GM12878 (cell line): ENCODE measurements around the gene SYNGR2. TPM values are rescaled to one million over a fixed set of nuclear protein-coding genes. Genes with fewer than 3 reads are reported as not detected.

Experiments used
- ATAC-seq: fragments of 200-7000 bp; cut with Tn5 transposase; 3 replicates; pipeline ENCODE4 v1.9.1; 2020; ENCODE audit warnings: mild to moderate bottlenecking, moderate library complexity
- BruUV-seq: library from RNA; stranded (reverse); fragments of 400-500 nt; replicated peaks from 2 replicates; lab custom pipeline; 2021; lab: Mats Ljungman, UMichigan
- CTCF ChIA-PET: fragments of 300-600 bp; sonication (Branson Sonifier 250); formaldehyde crosslinking; extraction: SDS; loops from one replicate; lab custom pipeline; 2021; ENCODE audit warnings: inconsistent platforms; lab: Yijun Ruan, JAX
- POLR2A ChIA-PET: fragments of 350-600 bp; formaldehyde crosslinking; extraction: SDS; loops from one replicate; lab custom pipeline; 2021; ENCODE audit warnings: inconsistent platforms; lab: Charles Lee
- RAD21 ChIA-PET: fragments of 300-600 bp; sonication (Branson Sonifier 250); formaldehyde crosslinking; loops from one replicate; lab custom pipeline; 2023; ENCODE audit warnings: antibody characterized with exemption; ENCODE audit not compliant: unreplicated experiment; lab: Charles Lee
- SMC1A ChIA-PET: fragments of 300-600 bp; sonication (Branson Sonifier 250); formaldehyde crosslinking; loops from one replicate; lab custom pipeline; 2023; ENCODE audit not compliant: unreplicated experiment, uncharacterized antibody; lab: Charles Lee
- DNase-seq: peaks from one replicate; pipeline ENCODE4 v3.0.0-alpha.2; 2011; ENCODE audit warnings: low read depth, low spot score
- FAIRE-seq: peaks from 3 replicates; lab custom pipeline; 2011; peaks lifted over from hg19 to GRCh38; lab: Jason Lieb, UNC
- H2AFZ ChIP-seq: 2 replicates; pipeline ENCODE4 v1.6.0; 2011; ENCODE audit warnings: low read depth, low read length, control low read depth; ENCODE audit not compliant: control insufficient read depth
- H3K27ac ChIP-seq: 2 replicates; pipeline ENCODE4 v1.5.1; 2011; ENCODE audit warnings: control low read depth; ENCODE audit not compliant: control insufficient read depth, insufficient read depth
- H3K27me3 ChIP-seq, 2 experiments: replicated peaks in 1 of 2; 2 replicates each; pipeline versions ENCODE4 v1.6.0 to v1.6.1; 2011; ENCODE audit warnings: low read length in 1 of 2; ENCODE audit not compliant: control insufficient read depth in 2 of 2, insufficient read depth in 2 of 2
- H3K36me3 ChIP-seq, 2 experiments: 2 replicates each; pipeline ENCODE4 v1.5.1; 2011; ENCODE audit warnings: low read length in 1 of 2; ENCODE audit not compliant: control insufficient read depth in 2 of 2, insufficient read depth in 2 of 2
- H3K4me1 ChIP-seq: 2 replicates; pipeline ENCODE4 v1.6.1; 2011; ENCODE audit warnings: mild to moderate bottlenecking, low read length, moderate library complexity, mixed read lengths; ENCODE audit not compliant: control insufficient read depth, insufficient read depth
- H3K4me2 ChIP-seq: 2 replicates; pipeline ENCODE4 v1.6.0; 2011; ENCODE audit warnings: control low read depth; ENCODE audit not compliant: control insufficient read depth, insufficient read depth
- H3K4me3 ChIP-seq: fragments of 200-600 bp; sonication (generic); 2 replicates; pipeline ENCODE4 v1.5.1; 2016
- H3K79me2 ChIP-seq: 2 replicates; pipeline ENCODE4 v1.6.0; 2011; ENCODE audit warnings: low read length; ENCODE audit not compliant: control insufficient read depth, insufficient read depth
- H3K9ac ChIP-seq: 2 replicates; pipeline ENCODE4 v1.8.0; 2011; ENCODE audit warnings: low read length, control low read depth, mixed read lengths; ENCODE audit not compliant: control insufficient read depth, insufficient read depth
- H3K9me3 ChIP-seq: replicated peaks from 3 replicates; pipeline ENCODE4 v1.5.1; 2011; ENCODE audit warnings: mild to moderate bottlenecking, low read length; ENCODE audit not compliant: control insufficient read depth, insufficient read depth
- H4K20me1 ChIP-seq: 2 replicates; pipeline ENCODE4 v1.6.0; 2011; ENCODE audit not compliant: control insufficient read depth, insufficient read depth
- ASH2L ChIP-seq: fragments of 300-600, 200-600 bp; sonication (generic); IDR thresholded peaks from 2 replicates; pipeline ENCODE4 v1.6.1; 2017; ENCODE audit warnings: low read depth, mild to moderate bottlenecking, borderline replicate concordance
- CHD2 ChIP-seq: IDR thresholded peaks from 2 replicates; pipeline ENCODE4 v1.6.1; 2011; ENCODE audit warnings: low read depth, low read length, improper control_type of control experiment, borderline replicate concordance
- IRF4 ChIP-seq: IDR thresholded peaks from 2 replicates; pipeline ENCODE4 v1.6.1; 2011; ENCODE audit warnings: low read depth, low read length
- JUNB ChIP-seq: IDR thresholded peaks from 2 replicates; pipeline ENCODE4 v1.6.1; 2016; ENCODE audit warnings: antibody characterized with exemption, mild to moderate bottlenecking
- NBN ChIP-seq: fragments of 450-650 bp; IDR thresholded peaks from 2 replicates; pipeline ENCODE4 v1.6.1; 2016
- NR2F1 ChIP-seq: fragments of 450-650 bp; conservative IDR thresholded peaks from 2 replicates; pipeline ENCODE4 v1.6.1; 2017; ENCODE audit warnings: mild to moderate bottlenecking
- WRNIP1 ChIP-seq: IDR thresholded peaks from 2 replicates; pipeline ENCODE4 v1.6.1; 2011; ENCODE audit warnings: low read depth, low read length, improper control_type of control experiment, borderline replicate concordance
- ZSCAN29 ChIP-seq: fragments of 450-650 bp; IDR thresholded peaks from 2 replicates; pipeline ENCODE4 v1.6.1; 2017; ENCODE audit warnings: mild to moderate bottlenecking, moderate library complexity
- WGBS: methylation state at CpG from one replicate; pipeline ENCODE4 v1.1.6; 2016; ENCODE audit warnings: low lambda C conversion rate; ENCODE audit not compliant: insufficient replicate concordance, insufficient coverage; ENCODE audit errors: missing lambda C conversion rate; 5-methylcytosine and 5-hydroxymethylcytosine counted together
- in situ Hi-C: fragments of 300-500 bp; cut with MboI; formaldehyde crosslinking; loops from 9 replicates; pipeline ENCODE4 v1.14.3; 2018; ENCODE audit warnings: mixed read lengths
- intact Hi-C: fragments of 100-400 bp; cut with micrococcal nuclease; formaldehyde crosslinking; loops from one replicate; pipeline ENCODE4 v1.14.2; 2022; ENCODE audit not compliant: unreplicated experiment
- polyA plus RNA-seq, 11 experiments: library from polyadenylated mRNA; depleted of rRNA in 4 of 11; unstranded in 6 of 11; stranded (reverse) in 5 of 11; fragments of >200 nt; fragmentation: Nextera tagmentation in 4 of 11; fragmentation: Illumina TruSeq in 1 of 11; extraction: Ambion mirVana in 4 of 11; extraction: Trizol in 1 of 11; gene quantifications; 1 replicate in 1 of 11; 2 replicates in 10 of 11; pipeline versions ENCODE4 v1.2.1 to v1.2.3, GENCODE V29; 2011 to 2016; ENCODE audit warnings: inconsistent platforms in 2 of 11, missing spikeins in 2 of 11, low read depth in 1 of 11
- total RNA-seq, 4 experiments: library from RNA; depleted of rRNA in 3 of 4; stranded (reverse); fragments of >200 nt in 3 of 4; fragmentation: Illumina TruSeq in 1 of 4; extraction: Trizol in 1 of 4; gene quantifications; 2 replicates each; pipeline versions ENCODE4 v1.2.1 to v1.2.3, GENCODE V29; 2013 to 2021
- TF ChIP-seq, protein P1 (sequence below): IDR thresholded peaks from 2 replicates; pipeline ENCODE4 v1.6.1; 2011; ENCODE audit warnings: low read depth, mild to moderate bottlenecking, low read length, moderate library complexity, borderline replicate concordance; ENCODE audit errors: extremely low read depth
- TF ChIP-seq, protein P2 (sequence below): fragments of 450-650 bp; conservative IDR thresholded peaks from 2 replicates; pipeline ENCODE4 v1.6.1; 2017; ENCODE audit warnings: mild to moderate bottlenecking, moderate library complexity
- TF ChIP-seq, protein P3 (sequence below): fragments of 450-650 bp; IDR thresholded peaks from 2 replicates; pipeline ENCODE4 v1.6.1; 2016; ENCODE audit warnings: mild to moderate bottlenecking

The SYNGR2 gene
- total and polyA plus RNA-seq, 10 of the 15 experiments (the other 5 are each of a cell fraction or from before 2014, with no cell fraction given) = 4.4 to 529 (median 261) TPM

DNA sequence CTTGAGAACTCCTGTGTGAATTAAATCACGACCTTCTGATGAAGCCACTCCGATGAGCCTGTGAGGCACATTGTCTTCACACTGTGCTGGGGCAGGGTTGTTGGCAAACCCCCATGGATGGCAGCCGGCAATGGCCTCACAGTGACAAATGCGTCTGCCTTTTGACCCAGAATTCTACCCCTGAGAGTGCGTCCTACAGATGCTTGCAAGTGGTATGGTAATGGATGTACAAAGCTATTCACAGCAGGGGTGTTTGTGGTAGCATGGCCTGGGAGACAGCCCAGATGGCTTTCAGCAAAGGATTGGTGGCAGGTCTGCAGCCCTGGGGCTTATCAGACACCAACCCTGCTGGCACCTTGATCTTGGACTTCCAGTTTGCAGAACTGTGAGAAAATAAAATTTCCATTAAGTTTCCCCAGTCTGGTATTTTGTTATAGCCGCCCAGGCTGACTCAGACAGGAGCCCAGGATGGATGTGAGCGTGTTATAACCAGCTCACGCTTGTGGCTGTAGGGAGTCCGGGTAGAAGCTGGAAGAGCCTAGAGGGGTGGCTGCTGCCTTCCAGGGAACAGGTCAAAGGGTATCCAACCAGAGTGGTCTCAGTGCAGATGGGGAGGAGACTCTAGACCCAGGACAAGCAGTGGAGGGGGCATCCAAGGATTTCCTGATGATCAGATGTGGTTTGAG is 28.9 kb downstream of the SYNGR2 start:
- no peak overlapping the region for H3K4me3 ChIP-seq
- H3K4me2 ChIP-seq = no peak overlapping the region
- FAIRE-seq (no peak), DNase-seq (no peak), ATAC-seq (no peak)
- H3K36me3 ChIP-seq = peaks cover 7 to 20% of the 10 kb centered on the region in 2 experiments
- peaks cover 6% of the 10 kb centered on the region for H3K79me2 ChIP-seq
- in situ Hi-C loops = no loop called here
- no peaks in the 10 kb centered on the region; the same call in 2 of the 3 replicates for H3K9me3 ChIP-seq
- no peak overlapping the region for H2AFZ ChIP-seq
- SMC1A ChIA-PET = interaction anchor here (1.4 kb wide), 1 partner anchor 54 kb away, joined by 3 read pairs; no protein-coding TSS in a partner anchor
- H3K27me3 ChIP-seq = no peaks in the 10 kb centered on the region
- no peak overlapping the region for H3K27ac ChIP-seq
- RAD21 ChIA-PET = interaction anchor here (0.6 to 0.9 kb wide), 2 partner anchors 112 to 328 kb away, joined by 3 read pairs; no protein-coding TSS in a partner anchor
- intact Hi-C loops = no loop called here
- POLR2A ChIA-PET = interaction anchor here (0.7 to 1.3 kb wide), 2 partner anchors 10 to 100 kb away, joined by 3 to 4 read pairs; partner anchors contain the start of genes AFMID and TK1
- peaks cover 10% of the 10 kb centered on the region for H3K4me1 ChIP-seq
- no peak overlapping the region for H3K9ac ChIP-seq
- no peaks in the 10 kb centered on the region for H4K20me1 ChIP-seq
- whole genome bisulfite sequencing = 93% methylated on average over 9 of the region's 9 CpGs
- no peak for TF ChIP-seq ZSCAN29
- no peak for TF ChIP-seq ASH2L
- no peak for TF ChIP-seq CHD2
- no peak for TF ChIP-seq WRNIP1
- TF ChIP-seq NR2F1 = no peak
- TF ChIP-seq, protein P1, sequence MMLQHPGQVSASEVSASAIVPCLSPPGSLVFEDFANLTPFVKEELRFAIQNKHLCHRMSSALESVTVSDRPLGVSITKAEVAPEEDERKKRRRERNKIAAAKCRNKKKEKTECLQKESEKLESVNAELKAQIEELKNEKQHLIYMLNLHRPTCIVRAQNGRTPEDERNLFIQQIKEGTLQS = no peak
- TF ChIP-seq JUNB = no peak
- TF ChIP-seq, protein P2, sequence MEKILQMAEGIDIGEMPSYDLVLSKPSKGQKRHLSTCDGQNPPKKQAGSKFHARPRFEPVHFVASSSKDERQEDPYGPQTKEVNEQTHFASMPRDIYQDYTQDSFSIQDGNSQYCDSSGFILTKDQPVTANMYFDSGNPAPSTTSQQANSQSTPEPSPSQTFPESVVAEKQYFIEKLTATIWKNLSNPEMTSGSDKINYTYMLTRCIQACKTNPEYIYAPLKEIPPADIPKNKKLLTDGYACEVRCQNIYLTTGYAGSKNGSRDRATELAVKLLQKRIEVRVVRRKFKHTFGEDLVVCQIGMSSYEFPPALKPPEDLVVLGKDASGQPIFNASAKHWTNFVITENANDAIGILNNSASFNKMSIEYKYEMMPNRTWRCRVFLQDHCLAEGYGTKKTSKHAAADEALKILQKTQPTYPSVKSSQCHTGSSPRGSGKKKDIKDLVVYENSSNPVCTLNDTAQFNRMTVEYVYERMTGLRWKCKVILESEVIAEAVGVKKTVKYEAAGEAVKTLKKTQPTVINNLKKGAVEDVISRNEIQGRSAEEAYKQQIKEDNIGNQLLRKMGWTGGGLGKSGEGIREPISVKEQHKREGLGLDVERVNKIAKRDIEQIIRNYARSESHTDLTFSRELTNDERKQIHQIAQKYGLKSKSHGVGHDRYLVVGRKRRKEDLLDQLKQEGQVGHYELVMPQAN = no peak
- TF ChIP-seq, protein P3, sequence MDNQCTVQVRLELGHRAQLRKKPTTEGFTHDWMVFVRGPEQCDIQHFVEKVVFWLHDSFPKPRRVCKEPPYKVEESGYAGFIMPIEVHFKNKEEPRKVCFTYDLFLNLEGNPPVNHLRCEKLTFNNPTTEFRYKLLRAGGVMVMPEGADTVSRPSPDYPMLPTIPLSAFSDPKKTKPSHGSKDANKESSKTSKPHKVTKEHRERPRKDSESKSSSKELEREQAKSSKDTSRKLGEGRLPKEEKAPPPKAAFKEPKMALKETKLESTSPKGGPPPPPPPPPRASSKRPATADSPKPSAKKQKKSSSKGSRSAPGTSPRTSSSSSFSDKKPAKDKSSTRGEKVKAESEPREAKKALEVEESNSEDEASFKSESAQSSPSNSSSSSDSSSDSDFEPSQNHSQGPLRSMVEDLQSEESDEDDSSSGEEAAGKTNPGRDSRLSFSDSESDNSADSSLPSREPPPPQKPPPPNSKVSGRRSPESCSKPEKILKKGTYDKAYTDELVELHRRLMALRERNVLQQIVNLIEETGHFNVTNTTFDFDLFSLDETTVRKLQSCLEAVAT = no peak
- no peak for TF ChIP-seq IRF4
- TF ChIP-seq NBN = no peak
- CTCF ChIA-PET = interaction anchor here (0.7 to 1.0 kb wide), 3 partner anchors 13 to 94 kb away, joined by 3 read pairs; no protein-coding TSS in a partner anchor
- BruUV-seq = no TSS peak
